NOMO-1 treated with DMSO at 0.1 percent for 48 hours (cell line): ENCODE measurements around the gene PPP1R10.

ENCODE experiments used
- DNase-seq: peaks from one replicate; lab custom pipeline; 2025; ENCODE audit not compliant: unreplicated experiment; lab: John Stamatoyannopoulos, UW

The PPP1R10 gene

DNA sequence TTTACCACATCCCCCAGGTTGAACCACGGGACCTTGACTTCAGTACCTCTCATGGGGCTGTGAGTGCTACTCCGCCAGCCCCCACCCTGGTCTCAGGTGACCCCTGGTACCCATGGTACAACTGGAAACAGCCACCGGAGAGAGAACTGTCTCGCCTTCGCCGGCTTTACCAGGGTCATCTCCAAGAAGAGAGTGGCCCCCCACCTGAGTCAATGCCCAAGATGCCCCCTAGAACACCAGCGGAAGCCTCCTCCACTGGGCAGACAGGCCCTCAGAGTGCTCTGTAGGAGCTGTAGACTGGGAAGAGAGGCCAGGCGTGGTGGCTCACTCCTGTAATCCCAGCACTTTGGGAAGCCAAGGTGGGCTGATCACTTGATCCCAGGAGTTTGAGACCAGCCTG lies 8.5 kb upstream of the PPP1R10 start:
- DNase-seq, result no peak

DNA sequence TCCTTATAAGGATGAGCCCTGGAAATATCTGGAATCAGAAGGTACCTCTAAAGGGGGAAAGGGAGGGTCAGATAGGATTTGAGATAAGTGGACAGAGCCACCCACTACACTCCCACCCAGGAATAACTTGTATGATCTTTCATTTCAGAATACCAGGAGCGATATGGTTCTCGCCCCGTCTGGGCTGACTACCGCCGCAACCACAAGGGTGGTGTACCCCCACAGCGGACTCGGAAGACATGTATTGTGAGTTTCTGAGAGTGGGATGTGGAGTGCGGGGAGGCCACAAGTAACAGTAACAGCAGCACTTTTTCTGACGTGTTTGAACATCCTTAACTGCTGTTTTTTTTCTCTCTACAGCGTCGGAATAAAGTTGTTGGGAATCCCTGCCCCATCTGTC lies 2.5 kb upstream of the PPP1R10 start:
- no peak for DNase-seq

DNA sequence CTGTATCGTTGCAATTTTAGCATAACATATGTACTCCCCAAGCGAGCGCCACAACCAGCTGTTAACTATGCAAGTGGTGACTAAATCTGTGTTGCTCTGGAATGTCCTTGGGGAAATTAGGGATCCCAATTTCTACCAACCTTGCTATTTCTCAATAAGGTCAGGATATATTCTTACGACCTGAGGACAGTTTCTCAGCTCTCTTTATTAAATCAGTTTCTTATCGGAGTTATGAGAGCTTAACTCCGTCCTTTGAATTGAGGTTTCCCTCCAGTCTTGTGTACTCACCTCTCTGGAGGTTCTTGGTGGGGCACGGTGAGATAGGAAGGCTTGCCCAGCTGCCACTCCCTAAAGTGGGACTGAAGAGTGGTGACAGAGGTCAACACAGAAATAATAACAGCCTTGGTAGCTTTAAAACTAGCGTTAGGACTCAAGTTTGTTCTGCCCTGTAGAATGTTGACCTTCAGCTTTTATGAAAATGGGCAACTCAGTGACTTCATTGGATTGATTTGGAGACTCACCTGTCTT lies 1.3 kb upstream of the PPP1R10 start:
- DNase-seq, result no peak

DNA sequence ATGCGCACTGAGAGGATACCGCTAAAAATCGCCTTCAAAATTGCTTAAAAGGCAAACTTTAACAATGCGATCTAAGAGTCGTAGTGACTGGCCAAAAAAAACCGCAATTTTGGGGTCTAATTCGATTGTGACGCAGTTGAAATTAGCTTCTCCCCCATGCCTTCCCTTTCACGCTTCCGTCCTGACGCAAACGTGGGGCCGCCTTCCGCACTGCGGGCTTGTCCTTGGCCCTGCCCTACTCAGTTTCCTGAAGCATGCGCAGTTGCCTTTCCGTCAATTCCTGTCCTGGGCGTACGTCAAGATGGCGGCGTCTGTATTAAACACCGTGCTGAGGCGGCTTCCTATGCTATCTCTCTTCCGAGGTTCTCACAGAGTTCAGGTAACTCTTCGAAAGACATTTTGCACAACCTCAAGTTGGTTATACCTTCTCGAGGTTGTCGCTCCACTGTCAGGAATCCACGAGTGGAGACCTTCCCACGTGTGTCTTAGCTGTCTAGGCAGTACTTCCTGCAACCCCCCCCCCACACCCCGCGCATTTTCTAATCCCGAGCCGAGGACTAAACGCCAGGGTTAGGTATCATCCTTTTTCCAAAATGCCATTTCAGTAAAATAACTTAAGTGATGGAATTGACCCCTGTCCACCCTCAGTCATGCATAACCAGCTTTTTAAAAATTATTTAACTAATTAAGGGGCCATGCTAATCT lies 674 bp upstream of the PPP1R10 start, which contains the start of gene MRPS18B:
Gene MRPS18B (plus strand): TSS at position 276 of the 705 bp plus-strand sequence. CDS start 26 bp downstream, at position 302.
- DNase-seq, result peak; percentile 98

DNA sequence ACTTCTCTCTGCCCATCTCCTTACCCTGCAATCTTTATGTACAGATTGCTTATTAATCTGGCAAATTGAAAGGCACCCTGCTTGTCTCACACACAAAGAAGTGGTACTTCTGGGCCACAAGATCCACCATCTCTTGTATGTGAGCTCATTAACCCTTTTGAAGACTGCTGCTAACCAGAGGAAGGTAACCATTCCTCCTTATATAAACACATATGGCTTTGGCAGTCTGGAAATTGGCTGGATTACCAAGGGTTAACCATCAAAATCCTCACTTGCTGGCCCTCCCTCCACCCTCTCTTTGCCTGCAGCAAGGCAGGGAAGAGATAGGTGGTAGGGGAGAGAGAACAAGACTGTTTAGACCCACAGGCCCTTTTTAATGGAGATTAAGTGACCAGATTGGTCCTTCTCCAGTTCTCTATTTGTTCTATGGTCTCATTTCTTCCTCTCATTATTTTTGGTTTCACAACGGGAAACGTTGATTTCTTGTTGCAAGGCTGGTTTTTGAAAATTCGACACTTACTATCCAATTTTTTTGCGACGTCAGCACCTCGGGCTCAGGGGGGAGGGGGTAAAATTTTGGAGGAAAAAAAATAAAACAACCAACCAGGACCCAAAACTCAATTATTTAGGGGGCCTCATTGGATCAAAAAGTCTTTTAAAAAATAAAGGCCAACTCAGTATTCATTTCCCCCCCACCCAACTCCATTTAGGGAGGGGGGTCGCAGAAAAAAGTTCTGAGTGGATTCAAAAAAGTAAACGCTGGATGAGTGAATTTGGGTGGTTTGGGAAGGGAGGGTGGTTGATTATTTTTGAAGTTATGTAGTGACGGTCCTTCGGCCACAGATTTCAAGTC lies 859 bp downstream of the PPP1R10 start:
- peak; percentile 53 for DNase-seq

DNA sequence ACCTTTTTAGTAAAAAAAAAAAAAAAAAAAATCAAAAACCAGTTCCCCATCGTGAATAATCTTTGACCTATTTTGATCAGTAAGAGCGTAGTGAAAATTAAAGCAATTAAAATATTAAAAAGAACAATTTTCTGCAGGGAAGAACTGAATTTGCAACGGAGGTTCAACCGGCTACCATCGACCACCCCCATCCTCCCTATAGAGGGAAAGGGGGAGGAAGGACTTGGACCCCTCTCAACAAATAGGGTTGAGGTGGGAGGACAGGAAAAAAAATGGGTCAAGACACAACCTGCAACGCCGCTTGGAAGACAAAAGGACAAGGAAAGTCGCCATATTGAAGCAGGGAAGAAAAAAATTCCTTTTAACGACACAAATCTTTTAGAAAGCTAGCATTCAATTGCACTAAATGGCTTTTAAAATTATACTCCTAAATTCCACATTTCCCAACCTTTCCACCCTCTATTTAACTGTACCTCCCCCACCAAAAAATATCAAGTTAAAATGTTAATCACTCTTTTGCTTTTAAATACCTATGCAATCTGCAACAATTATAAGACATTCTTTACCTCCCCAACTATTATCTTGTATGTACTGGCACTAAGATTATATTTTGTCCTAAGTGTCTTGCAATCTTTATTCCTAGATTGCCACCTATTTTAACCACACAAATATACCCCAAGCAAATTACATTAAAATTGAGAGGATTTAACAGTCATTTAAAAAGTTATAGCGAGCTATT lies 1.7 kb downstream of the PPP1R10 start:
- DNase-seq, result peak; percentile 70

DNA sequence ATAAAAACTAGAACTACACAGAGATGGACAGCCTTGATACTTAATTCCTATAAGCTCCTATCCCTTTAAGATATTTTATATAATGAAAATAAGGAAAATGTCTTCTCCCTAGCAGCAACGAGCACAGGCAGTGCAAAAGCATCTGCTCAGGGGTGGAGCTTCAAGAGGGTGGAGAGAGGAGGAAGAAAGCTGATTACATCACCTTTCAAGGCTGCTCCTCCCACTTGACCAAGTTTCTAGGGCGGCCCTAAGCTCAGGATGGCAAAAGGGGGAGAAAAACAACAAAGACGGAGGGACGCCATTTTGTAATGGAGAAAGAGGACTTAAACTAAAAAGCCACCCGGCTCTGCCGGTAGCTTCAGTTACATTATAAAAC lies 2.2 kb downstream of the PPP1R10 start:
- DNase-seq, result peak; percentile 95

DNA sequence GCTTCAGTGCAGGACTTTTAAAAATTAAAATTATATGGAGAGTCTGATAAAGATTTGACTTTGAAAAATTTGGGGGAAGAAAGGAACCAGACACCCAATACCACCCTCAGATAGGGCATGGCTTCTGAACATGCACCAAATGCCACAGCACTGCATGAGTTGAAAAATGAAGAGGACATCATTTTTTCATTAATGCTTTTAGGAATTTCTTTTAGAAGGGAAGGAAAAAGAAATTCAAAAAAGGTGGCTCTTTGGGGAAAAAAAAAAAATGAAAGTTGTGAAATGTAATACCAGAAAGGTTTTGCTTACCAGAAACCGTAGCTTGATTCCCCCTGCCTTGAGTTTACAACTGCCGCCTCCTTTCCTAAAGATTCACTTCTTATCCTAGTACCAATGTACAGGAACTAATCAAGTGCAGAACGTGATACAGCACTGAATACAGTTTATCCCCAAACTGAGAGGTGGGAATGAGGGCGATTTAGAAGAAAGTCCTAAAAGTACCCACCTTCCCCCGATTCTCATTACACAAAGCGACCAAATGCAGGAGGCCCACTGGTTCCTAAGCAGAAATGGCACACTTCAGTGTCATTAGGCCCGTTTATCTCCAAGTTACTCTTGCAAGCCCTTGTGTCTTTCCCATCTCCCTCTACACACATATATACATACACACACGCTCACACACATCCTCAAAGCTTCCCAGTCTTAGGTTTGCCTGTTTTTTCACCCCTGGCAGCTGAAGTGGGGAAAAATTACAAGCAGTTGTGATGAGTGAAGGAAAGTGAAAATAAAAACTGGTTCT lies 2.8 kb downstream of the PPP1R10 start:
- DNase-seq, result no peak

DNA sequence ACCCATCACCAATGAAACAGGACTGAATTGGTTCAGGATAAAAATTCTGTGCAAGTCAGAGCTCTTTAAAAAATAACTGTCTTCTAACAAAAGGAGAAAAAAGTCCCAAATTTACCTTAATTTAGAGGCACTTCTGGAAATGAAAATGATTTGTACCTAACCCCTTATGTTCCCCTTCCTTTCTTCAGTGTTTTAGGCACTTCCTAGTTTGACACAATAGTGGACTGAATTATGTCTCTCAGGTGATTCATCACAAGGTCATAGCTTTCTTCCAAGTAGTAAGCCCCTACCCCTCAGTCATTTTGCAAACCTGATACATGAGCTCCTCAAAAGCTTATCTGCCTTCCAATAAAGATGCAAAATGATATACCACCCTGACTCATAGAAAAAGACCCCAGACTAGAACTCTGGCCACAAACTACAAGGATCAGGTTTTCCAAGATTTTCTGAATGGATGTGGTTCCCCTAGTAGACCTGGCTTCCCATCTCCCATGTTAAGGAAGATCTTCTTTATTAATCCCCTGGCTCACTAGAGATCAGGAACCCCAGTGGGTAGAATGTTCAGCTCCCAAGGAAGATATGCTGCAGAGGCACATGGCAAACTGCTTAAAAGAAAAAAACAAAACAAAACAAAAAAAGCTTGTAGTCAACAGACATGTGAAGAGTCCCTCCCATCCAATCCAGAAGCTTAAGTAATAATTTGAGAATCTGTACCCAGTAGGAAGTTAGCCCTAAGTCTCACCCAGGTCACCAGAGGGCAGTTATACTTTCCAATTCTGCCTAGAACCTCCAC lies 3.6 kb downstream of the PPP1R10 start:
- DNase-seq, result peak; percentile 25

DNA sequence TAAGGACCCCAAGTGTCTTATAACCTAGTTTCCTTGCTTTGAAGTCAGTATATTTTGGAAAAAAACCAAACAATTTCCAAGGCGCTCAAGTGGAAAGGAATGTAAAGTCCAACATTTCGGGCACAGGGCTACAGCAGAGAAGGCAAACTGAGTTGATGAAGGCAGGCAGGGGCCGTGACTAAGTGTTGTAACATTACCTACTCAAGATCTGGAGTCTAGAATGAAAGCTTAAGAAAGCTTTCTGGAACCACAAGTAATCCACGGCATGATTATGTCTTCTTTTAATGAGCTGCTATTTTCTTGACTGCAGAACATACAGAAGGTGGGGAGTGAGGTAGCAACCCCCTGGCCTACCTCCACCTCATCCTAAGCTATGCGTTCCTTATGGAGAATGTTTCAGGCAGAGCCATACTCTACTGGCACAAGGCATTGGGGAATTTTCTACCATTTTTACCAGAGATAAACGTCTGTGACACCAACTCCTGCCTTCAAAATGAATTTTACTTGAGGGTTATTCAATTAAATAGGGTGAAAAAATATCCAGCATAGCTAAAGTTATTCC lies 4.3 kb downstream of the PPP1R10 start:
- DNase-seq, result no peak

DNA sequence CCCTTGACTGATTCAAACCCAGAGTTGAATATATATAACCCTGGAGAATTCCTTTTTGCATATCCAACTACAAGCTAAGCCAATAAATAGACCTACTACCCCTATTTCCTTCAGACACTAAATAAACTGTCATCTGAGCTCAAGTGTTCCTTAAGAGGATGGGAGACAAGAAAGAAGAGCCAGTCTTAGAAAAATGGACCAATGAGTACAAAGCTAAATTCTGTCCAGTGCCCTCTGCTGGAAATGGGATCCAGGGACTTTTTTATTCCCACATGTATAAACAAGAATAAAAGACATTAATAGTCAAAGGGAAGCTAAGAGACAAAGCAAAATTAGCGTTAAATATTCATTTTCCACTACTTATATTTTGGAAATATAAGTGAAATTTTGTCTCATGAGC lies 4.8 kb downstream of the PPP1R10 start:
- DNase-seq, result no peak

DNA sequence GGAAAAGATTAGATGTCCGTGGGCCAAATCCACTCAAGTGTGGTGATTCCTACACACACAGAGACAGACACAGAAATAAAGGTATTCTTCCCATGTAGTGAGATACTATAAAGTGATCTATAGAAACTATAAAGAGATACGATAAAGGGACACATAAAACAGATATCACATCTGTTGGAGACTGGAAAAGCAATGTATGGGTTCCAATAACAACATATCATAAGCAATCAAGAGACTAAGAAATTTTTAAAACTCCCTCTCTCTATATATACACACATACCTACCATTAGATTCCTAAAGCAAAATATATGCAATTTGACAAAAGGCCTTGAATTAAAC lies 5.2 kb downstream of the PPP1R10 start:
- no peak for DNase-seq

DNA sequence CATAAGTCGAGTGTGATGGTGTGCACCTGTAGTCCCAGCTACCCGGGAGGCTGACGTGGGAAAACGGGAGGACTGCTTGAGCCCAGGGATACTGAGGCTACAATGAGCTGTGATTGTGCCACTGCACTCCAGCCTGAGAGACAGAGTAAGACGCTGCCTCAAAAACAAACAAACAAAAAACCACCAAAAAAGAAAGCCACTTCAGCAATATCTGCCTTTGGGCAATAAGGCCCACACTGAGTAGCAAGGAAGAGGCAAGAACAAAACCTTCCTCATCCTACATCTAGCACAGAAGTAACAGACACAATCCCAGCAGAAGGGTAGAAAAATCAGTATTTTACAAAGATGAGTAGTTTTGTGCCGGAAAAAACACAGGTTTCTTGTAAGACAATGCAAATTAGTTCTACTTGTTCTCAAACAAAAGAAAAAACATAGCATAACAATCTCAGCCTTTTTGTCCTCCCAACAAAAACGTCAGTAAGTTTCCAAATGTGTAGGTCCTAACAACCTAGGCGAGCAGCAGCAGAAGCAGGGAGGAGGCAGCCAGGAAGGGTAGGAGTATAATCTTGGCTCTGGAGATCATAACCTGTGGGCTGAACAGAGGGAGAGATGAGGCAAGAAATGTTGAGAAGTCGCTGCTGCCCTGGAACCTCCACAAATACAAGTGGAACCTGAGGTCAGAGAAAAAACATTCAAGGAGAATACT lies 5.7 kb downstream of the PPP1R10 start:
- no peak for DNase-seq

DNA sequence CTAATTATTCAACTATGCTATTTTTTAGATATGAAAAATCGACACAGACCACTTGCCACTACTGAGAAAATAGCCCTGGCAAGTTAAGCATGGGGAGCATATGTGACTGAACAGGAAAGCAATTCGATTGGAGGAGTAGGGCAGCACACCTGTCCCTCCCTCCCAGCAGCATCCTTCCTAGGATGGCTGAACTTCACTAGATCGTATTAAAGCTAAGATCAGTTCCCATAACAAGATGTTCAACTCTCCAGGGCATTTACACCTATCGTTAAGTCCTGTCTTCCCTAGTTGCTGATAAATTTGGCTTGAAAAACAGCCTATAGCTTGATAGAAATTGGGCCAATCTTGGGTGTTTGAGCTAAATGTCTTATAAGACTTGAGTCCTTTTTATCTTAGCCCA lies 7.0 kb downstream of the PPP1R10 start:
- no peak for DNase-seq

DNA sequence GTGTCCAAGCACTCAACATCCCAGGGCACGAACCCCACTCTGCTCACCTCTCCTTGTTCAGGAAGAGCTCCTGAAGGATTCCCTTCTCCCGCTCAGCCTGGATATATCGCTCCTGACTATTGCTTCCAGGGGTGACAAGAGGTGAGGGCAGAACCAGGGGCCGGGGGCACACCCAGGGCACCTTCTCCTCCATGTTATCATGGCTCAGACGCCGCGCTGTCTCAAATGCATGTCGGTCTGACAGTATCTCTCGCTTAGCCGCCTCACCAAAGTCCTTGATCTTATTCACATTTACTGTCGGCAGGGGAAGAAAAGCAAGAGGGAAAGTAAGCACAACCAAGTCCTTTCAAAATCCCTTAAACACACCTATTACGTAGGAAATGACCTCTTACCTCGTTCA lies 13.1 kb downstream of the PPP1R10 start:
- no peak for DNase-seq

DNA sequence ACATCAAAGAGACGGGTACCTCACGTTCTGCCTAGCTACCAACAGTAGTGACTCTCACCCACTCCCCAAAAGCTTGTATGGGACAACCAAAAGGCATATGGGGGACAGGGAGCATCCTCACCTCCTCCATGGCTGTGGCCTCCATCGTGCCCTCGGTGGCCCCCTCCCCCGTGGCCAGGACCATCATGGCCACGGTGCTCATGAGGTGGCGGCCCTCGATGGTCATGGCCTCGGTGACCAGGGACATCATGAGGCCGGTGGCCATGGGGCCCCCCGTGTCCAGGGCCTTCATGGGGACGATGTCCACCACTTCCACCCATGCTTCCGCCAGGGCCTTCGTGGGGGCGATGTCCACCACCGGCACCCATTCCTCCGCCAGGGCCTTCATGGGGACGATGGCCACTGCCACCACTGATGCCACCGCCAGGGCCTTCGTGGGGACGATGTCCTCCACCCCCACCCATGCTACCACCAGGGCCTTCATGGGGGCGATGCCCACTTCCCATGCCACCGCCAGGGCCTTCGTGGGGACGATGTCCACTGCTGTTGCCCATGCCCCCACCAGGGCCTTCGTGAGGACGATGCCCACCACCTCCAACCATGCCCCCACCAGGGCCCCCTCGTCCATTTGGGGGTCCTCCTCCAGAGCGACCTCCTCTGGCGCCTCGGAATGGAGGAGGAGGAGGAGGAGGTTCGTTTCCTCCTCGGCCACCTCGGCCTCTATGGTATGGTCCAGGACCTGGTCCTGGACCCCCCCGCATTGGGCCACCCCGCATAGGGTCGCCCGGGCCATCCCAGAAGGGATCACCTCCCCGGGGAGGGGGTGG lies 15.0 kb downstream of the PPP1R10 start:
- DNase-seq, result no peak

DNA sequence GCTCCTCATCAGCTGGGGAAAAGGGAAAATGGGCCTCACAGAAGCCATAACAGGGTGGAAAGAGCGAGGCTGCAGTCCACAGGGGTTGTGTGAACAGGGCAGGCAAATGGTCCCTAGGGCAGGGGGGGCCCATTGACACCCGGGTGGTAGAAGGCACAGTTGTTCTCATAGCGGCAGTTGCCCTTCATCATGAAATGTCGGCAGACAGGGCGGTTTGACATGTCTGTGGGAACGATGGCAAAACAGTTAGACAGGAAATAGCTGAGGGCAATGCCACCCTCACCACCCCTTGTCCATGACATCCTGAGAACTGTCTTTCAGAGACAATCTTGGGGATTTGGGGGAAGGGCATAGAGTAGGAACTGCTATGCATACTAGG lies 15.6 kb downstream of the PPP1R10 start:
- no peak for DNase-seq

DNA sequence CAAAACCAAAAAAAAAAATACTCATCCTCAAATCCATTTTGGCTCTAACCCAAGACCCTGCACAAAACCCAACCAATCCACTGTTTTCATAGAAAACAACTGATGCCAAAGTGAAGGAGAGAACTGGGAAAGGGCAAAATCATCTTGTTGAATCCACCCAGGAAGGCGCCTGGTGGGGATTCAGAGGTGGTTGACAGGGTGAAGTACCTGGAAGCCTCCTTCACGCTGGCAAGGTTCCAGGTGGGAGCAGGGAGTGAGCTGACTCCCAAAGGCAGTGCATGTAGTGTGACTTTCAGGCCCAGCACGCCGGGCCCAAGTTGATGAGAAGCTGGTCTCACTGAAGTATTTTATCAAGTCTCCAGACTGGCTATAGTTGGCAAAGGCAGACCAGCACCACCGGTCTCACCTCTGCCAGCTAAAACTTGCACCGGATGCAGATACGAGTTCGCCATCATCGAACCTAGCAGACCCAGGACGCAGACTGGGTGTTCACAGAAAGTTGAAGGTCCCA lies 16.5 kb downstream of the PPP1R10 start:
- DNase-seq, result no peak
